OCI-LY1 (cell line): Measurements from ENCODE around the gene ELMO1.

Source experiments
- H2AFZ ChIP-seq: fragments of 200-600 bp; sonication (generic), shearing (Covaris generic); 2 replicates; pipeline ENCODE4 v1.6.0; 2014; ENCODE audit warnings: antibody characterized with exemption, mild to moderate bottlenecking, low read length
- H3F3A ChIP-seq: fragments of 200-600 bp; sonication (generic), shearing (Covaris generic); 2 replicates; pipeline ENCODE4 v1.6.0; 2014; ENCODE audit warnings: mild to moderate bottlenecking, antibody characterized with exemption, low read length, moderate library complexity; ENCODE audit not compliant: insufficient read depth
- H3K27ac ChIP-seq: fragments of 200-600 bp; sonication (generic); 2 replicates; pipeline ENCODE4 v1.5.1; 2014; ENCODE audit warnings: low read length, mixed run types, mild to moderate bottlenecking, low read depth; ENCODE audit not compliant: poor library complexity, severe bottlenecking
- H3K27me3 ChIP-seq: fragments of 200-600 bp; sonication (generic); 2 replicates; pipeline ENCODE4 v1.6.0; 2014; ENCODE audit warnings: antibody characterized with exemption, mild to moderate bottlenecking, low read length, moderate library complexity; ENCODE audit not compliant: insufficient read depth
- H3K36me3 ChIP-seq: fragments of 200-600 bp; sonication (generic); 2 replicates; pipeline ENCODE4 v1.6.1; 2014; ENCODE audit warnings: mild to moderate bottlenecking, antibody characterized with exemption, low read length, moderate library complexity, mixed read lengths; ENCODE audit not compliant: insufficient read depth
- H3K4me1 ChIP-seq: fragments of 200-600 bp; sonication (generic); 2 replicates; pipeline ENCODE4 v1.5.1; 2014; ENCODE audit warnings: mild to moderate bottlenecking, low read length, moderate library complexity; ENCODE audit not compliant: insufficient read depth, severe bottlenecking
- H3K4me2 ChIP-seq: fragments of 200-600 bp; sonication (generic), shearing (Covaris generic); 2 replicates; pipeline ENCODE4 v1.6.1; 2014; ENCODE audit warnings: low read length
- H3K4me3 ChIP-seq: fragments of 200-600 bp; sonication (generic); 2 replicates; pipeline ENCODE4 v1.5.1; 2014; ENCODE audit warnings: low read length, low read depth, mild to moderate bottlenecking, mixed read lengths; ENCODE audit not compliant: poor library complexity, severe bottlenecking
- H3K79me2 ChIP-seq: fragments of 200-600 bp; shearing (Covaris generic); 2 replicates; pipeline ENCODE4 v1.6.1; 2016; ENCODE audit warnings: mixed run types, low read length, mixed read lengths; ENCODE audit not compliant: insufficient read depth
- H3K9ac ChIP-seq: fragments of 200-600 bp; sonication (generic), shearing (Covaris generic); 2 replicates; pipeline ENCODE4 v1.6.1; 2014; ENCODE audit warnings: mild to moderate bottlenecking, low read length, mixed read lengths
- H3K9me2 ChIP-seq: fragments of 200-600 bp; sonication (generic), shearing (Covaris generic); 2 replicates; pipeline ENCODE4 v1.6.1; 2014; ENCODE audit warnings: low read depth, mild to moderate bottlenecking, low read length, mixed read lengths
- H3K9me3 ChIP-seq: fragments of 200-600 bp; shearing (Covaris generic); 2 replicates; pipeline ENCODE4 v1.6.1; 2014; ENCODE audit warnings: low read length, mixed read lengths
- H4K20me1 ChIP-seq: fragments of 200-600 bp; sonication (generic), shearing (Covaris generic); 2 replicates; pipeline ENCODE4 v1.6.0; 2016; ENCODE audit warnings: mild to moderate bottlenecking, low read length; ENCODE audit not compliant: insufficient read depth
- CTCF ChIP-seq: fragments of 200-600 bp; sonication (generic), shearing (Covaris generic); IDR thresholded peaks from 2 replicates; pipeline ENCODE4 v1.5.1; 2017; ENCODE audit warnings: mild to moderate bottlenecking, antibody characterized with exemption, low read length, moderate library complexity, mixed read lengths
- EZH2 ChIP-seq: fragments of 200-600 bp; sonication (generic), shearing (Covaris generic); IDR thresholded peaks from 2 replicates; pipeline ENCODE4 v1.8.0; 2017; ENCODE audit warnings: borderline replicate concordance, mixed run types, mild to moderate bottlenecking, antibody characterized with exemption, low read length, moderate library complexity, mixed read lengths

ELMO1 gene

GRCh38 chr7:37212556-37212955 is 236.1 kb downstream of the ELMO1 start:
- Histone ChIP-seq H3K36me3 (peaks cover 92% of the 10 kb centered on the region), H3K4me3 (no peak overlapping the region), H3K4me2 (no peak overlapping the region), H3K27me3 (no peaks in the 10 kb centered on the region), H3K27ac (no peak overlapping the region), H3K79me2 (no peaks in the 10 kb centered on the region), H2AFZ (no peak overlapping the region), H3F3A (peaks cover 4% of the 10 kb centered on the region; the same call in 1 of the 2 replicates), H3K4me1 (no peaks in the 10 kb centered on the region), H3K9ac (no peak overlapping the region), H3K9me3 (no peaks in the 10 kb centered on the region), H3K9me2 (no peaks in the 10 kb centered on the region), H4K20me1 (no peaks in the 10 kb centered on the region)
- TF ChIP-seq EZH2 (no peak), CTCF (no peak)

- no peaks in the 10 kb centered on the region for H3K79me2 ChIP-seq
- no peak overlapping the region for H3K9ac ChIP-seq
- TF ChIP-seq CTCF (no peak), EZH2 (no peak)
- H3K36me3 ChIP-seq, result peaks cover 92% of the 10 kb centered on the region
- no peak overlapping the region for H3K4me3 ChIP-seq
- H2AFZ ChIP-seq, result no peak overlapping the region
- H3K9me3 ChIP-seq, result no peaks in the 10 kb centered on the region
- no peaks in the 10 kb centered on the region for H3K27me3 ChIP-seq
- no peak overlapping the region for H3K4me2 ChIP-seq
- no peaks in the 10 kb centered on the region for H4K20me1 ChIP-seq
- no peak overlapping the region for H3K27ac ChIP-seq
- H3F3A ChIP-seq, result peaks cover 4% of the 10 kb centered on the region; the same call in 1 of the 2 replicates
- no peaks in the 10 kb centered on the region for H3K4me1 ChIP-seq
- H3K9me2 ChIP-seq, result no peaks in the 10 kb centered on the region
These were observed 236.6 kb downstream of the ELMO1 start for GRCh38 chr7:37212051-37212450.

GRCh38 chr7:37211097-37211880 is 237.4 kb downstream of the ELMO1 start:
- no peaks in the 10 kb centered on the region for H3K27me3 ChIP-seq
- no peak overlapping the region for H3K27ac ChIP-seq
- no peaks in the 10 kb centered on the region for H3K4me1 ChIP-seq
- H3K9me3 ChIP-seq, result no peaks in the 10 kb centered on the region
- no peak overlapping the region for H3K9ac ChIP-seq
- no peaks in the 10 kb centered on the region for H3K9me2 ChIP-seq
- H3K4me3 ChIP-seq, result no peak overlapping the region
- H4K20me1 ChIP-seq, result no peaks in the 10 kb centered on the region
- H3K4me2 ChIP-seq, result no peak overlapping the region
- no peak for TF ChIP-seq EZH2
- TF ChIP-seq CTCF, result no peak
- H3K36me3 ChIP-seq, result peaks cover 92% of the 10 kb centered on the region
- H3K79me2 ChIP-seq, result no peaks in the 10 kb centered on the region
- peaks cover 4% of the 10 kb centered on the region for H3F3A ChIP-seq
- no peak overlapping the region for H2AFZ ChIP-seq
